Measurements from ENCODE around the gene DUSP22.

Gene DUSP22

DNA sequence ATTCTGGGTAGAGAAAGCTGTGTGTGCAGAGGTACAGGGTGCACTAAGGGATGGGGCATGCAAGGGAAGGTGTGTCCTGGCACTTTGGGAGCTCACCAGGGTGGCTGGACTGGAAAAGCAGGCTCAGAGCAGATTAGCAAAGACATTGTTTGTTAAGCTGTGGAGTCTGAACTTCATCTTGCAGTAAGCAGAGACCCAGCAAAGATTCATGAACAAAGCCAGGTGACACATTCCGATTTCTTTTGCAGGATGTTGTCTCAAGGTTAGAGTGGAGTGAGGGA lies 28.8 kb downstream of the DUSP22 start:
- TF ChIP-seq, protein P1, sequence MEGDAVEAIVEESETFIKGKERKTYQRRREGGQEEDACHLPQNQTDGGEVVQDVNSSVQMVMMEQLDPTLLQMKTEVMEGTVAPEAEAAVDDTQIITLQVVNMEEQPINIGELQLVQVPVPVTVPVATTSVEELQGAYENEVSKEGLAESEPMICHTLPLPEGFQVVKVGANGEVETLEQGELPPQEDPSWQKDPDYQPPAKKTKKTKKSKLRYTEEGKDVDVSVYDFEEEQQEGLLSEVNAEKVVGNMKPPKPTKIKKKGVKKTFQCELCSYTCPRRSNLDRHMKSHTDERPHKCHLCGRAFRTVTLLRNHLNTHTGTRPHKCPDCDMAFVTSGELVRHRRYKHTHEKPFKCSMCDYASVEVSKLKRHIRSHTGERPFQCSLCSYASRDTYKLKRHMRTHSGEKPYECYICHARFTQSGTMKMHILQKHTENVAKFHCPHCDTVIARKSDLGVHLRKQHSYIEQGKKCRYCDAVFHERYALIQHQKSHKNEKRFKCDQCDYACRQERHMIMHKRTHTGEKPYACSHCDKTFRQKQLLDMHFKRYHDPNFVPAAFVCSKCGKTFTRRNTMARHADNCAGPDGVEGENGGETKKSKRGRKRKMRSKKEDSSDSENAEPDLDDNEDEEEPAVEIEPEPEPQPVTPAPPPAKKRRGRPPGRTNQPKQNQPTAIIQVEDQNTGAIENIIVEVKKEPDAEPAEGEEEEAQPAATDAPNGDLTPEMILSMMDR (IDR thresholded peaks at IDR 0.05; ENCODE audit: low read depth, low read length), result no peak
- DNase-seq (ENCODE audit: low read depth in 2 of 2), result no peak
- H3K4me3 ChIP-seq (replicated peaks in 1 of 2; ENCODE audit: low read depth in 2 of 2, low read length in 2 of 2), result no peak overlapping the region

DNA sequence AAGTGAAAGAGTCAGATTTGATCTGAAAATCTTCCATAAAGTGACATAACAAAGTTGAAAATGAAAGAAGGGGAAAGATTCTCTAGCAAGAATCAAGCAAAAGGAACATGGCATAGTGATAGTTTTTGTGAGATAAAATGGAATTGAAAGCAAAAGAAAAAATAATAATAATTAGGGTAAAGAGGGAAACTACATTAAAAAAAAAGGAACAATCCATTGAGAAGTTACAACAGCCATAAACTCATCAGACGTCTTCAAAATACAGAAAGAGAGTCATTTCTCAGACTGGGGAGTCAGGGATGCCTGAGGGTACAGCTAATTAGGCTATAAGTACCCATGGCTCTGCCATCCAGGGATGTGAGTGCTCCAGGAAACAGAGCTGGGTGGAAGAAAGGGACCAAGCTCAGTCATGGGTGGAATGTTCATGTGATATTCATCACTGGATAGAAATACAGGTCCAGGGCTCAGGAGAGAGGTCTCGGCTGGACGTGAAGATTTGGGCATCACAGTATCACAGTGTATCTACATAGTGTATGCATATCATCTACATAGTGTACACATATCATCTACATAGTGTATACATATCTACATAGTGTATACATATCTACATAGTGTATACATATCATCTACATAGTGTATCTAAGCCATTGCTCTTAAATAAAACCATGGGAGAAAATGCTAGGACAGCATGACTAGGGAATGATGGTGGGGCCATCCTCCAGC lies 29.4 kb downstream of the DUSP22 start:
- no peak overlapping the region for H3K4me3 ChIP-seq (replicated peaks in 1 of 2; ENCODE audit: low read depth in 2 of 2, low read length in 2 of 2)
- DNase-seq (ENCODE audit: low read depth in 2 of 2), result no peak
- TF ChIP-seq, protein P1 (IDR thresholded peaks at IDR 0.05; ENCODE audit: low read depth, low read length), result no peak

DNA sequence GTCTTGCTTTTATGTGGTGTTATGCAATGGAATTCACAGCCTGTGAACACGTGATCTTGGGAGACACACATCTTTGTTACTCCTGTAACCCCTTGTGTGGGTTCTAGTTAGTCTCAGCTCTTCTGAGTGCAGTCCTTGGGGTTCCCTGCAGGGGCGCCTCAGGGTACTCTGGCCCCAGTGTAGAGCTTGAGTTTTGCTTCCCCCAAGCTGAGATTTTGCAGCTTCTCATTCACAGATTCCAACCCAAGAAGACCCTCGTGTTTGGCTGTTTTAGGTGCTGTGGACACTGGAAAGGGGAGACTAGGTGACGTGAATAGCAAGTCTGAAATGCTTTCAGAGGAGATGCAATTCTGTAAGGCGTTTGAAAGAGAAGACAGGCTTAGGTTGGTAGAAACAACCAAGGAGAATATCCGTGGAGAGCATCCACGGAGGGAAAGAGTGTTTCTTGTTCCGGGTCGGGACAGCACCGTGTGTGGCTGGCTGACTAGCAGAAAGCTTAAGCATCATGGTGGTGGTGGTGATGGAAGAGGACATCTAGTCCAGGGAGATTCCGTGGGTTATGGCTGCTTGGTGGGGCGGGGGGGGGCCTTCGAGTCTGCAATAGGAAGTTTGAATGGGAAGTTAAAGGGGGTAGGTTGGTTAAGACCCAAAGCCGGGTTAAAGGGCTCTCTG lies 30.1 kb downstream of the DUSP22 start:
- DNase-seq (ENCODE audit: low read depth in 2 of 2), result no peak
- TF ChIP-seq, protein P1 (IDR thresholded peaks at IDR 0.05; ENCODE audit: low read depth, low read length), result no peak
- no peak overlapping the region for H3K4me3 ChIP-seq (replicated peaks in 1 of 2; ENCODE audit: low read depth in 2 of 2, low read length in 2 of 2)

DNA sequence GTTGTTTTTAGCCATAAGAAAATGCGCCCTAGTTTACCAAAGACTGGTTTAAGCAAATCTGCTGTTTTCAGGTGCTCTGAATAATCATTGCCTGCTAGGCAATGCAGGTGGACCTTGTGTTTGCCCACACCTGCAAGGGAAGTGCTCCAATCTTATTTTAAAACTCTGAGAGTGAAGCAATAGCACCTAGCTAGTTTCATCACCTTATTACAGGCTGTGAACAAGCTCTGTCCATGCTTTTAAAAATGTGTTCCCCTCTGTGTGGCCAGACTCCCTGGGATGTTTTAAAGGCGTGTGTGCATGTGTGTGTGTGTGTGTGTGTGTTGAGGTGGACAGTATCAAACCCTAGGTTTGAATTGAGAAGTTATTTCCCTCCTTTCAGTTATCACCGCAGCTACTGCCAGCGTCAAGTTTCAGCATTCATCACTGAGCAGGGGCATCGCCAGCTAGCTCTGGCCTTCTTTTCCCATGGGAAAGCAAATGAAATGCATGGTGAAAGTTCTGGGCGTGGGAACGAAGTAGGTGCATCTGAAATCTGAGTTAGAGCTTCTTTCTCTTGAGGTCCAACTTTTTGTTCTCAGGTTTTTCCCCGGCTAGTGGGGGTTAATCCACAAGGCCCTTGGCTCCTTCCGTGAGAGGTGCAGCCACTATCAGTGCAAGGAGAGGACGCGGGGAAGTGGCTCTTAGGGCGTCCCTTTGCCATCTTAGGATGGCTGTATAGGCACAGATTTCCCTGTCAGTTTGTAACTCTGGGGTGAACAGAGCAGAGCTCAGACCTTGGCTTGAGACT lies 30.8 kb downstream of the DUSP22 start:
- H3K4me3 ChIP-seq (replicated peaks in 1 of 2; ENCODE audit: low read depth in 2 of 2, low read length in 2 of 2), result no peak overlapping the region
- DNase-seq (ENCODE audit: low read depth in 2 of 2), result no peak
- TF ChIP-seq, protein P1 (IDR thresholded peaks at IDR 0.05; ENCODE audit: low read depth, low read length), result no peak

DNA sequence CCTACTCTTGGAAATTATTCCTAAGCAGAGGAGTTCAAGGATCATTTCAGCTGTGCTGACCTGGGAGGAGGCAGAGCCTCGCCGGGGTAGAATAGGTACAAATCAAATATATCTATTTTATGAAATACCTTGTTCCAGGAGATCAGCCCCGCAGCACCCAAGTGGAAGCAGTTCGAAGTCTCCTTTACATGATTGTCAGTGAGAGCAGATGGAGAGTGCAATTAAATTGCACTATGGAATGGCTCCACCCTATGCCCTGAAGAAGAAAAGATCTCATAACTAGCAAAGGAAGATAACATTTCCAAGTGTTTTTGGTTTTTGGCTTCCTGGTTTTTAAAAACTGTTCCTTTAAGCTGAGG lies 31.4 kb downstream of the DUSP22 start:
- TF ChIP-seq, protein P1 (IDR thresholded peaks at IDR 0.05; ENCODE audit: low read depth, low read length), result no peak
- DNase-seq (ENCODE audit: low read depth in 2 of 2), result no peak
- H3K4me3 ChIP-seq (replicated peaks in 1 of 2; ENCODE audit: low read depth in 2 of 2, low read length in 2 of 2), result no peak overlapping the region

DNA sequence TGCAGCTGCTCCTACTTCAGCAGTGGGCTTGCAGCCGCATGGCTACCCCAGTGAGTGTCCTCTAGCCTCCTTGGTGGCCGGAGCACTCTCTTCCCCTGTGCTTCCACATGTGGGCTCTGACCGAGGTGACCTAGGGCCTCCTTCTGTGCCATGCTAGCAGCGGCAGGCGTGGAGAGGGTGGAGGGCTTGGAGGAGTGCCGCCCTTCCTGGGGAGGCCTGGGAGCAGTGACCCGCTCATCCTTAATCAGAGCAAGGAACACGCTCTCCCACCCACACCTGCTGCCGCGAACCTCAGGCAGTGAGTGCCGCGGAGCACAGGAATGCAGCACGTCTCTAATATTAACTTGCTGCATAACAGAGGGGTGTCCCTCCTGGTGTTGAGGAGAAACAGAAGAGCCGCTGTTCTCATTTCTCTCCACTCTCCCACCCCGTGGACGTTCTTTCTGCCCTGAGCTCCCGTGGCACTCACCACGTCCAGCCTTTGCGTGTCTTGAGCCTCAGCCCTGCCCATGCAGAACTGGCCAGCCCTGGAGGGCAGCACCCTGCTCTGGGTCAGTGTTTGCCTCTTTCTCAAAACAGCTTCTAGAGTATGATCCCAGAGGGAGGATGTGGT lies 31.9 kb downstream of the DUSP22 start:
- no peak overlapping the region for H3K4me3 ChIP-seq (replicated peaks in 1 of 2; ENCODE audit: low read depth in 2 of 2, low read length in 2 of 2)
- TF ChIP-seq, protein P1 (IDR thresholded peaks at IDR 0.05; ENCODE audit: low read depth, low read length), result no peak
- no peak for DNase-seq (ENCODE audit: low read depth in 2 of 2)
